ENCODE measurements around the gene NTN1.

The NTN1 gene

GRCh38 chr17:9236286-9237052, 215.2 kb downstream of the NTN1 start:
- DNase-seq, result no peak

GRCh38 chr17:9237053-9237410, 215.7 kb downstream of the NTN1 start:
- DNase-seq, result no peak

GRCh38 chr17:9237661-9238301, 216.5 kb downstream of the NTN1 start:
- no peak for DNase-seq

- DNase-seq, result no peak
Observed at GRCh38 chr17:9238340-9239245, 217.3 kb downstream of the NTN1 start.

- DNase-seq, result no peak
Observed at GRCh38 chr17:9239246-9239792, 218.0 kb downstream of the NTN1 start.

- peak; percentile 58 to 62 for DNase-seq
Observed at GRCh38 chr17:9239793-9240658, 218.7 kb downstream of the NTN1 start.

- no peak for DNase-seq
Observed at GRCh38 chr17:9240659-9241370, 219.5 kb downstream of the NTN1 start.

- DNase-seq, result no peak
Observed at GRCh38 chr17:9241371-9241712, 220.0 kb downstream of the NTN1 start.

GRCh38 chr17:9241774-9242496, 220.6 kb downstream of the NTN1 start:
- no peak for DNase-seq

- DNase-seq, result no peak
Observed at GRCh38 chr17:9242497-9242881, 221.2 kb downstream of the NTN1 start.

- no peak for DNase-seq
Observed at GRCh38 chr17:9242983-9243382, 221.7 kb downstream of the NTN1 start.

GRCh38 chr17:9244066-9245052, 223.0 kb downstream of the NTN1 start:
- no peak for DNase-seq

GRCh38 chr17:9247401-9247938, 226.2 kb downstream of the NTN1 start:
- no peak for DNase-seq

- DNase-seq, result no peak
Observed at GRCh38 chr17:9249245-9249953, 228.1 kb downstream of the NTN1 start.

GRCh38 chr17:9251273-9251672, 230.0 kb downstream of the NTN1 start:
- DNase-seq, result no peak

- DNase-seq, result no peak
Observed at GRCh38 chr17:9253308-9253707, 232.0 kb downstream of the NTN1 start.

GRCh38 chr17:9254841-9255240, 233.5 kb downstream of the NTN1 start:
- DNase-seq, result no peak

GRCh38 chr17:9255833-9256232, 234.5 kb downstream of the NTN1 start:
- DNase-seq, result no peak

GRCh38 chr17:9256361-9256750, 235.0 kb downstream of the NTN1 start:
- no peak for DNase-seq
